SU-DHL-6 (cell line): ENCODE results near the gene RAB11A.

Experiments
- H2AFZ ChIP-seq: fragments of 200-600 bp; sonication (generic); 2 replicates; pipeline ENCODE4 v1.6.1; 2014; ENCODE audit warnings: low read depth, mild to moderate bottlenecking, moderate library complexity, mixed read lengths, antibody characterized with exemption, low read length; ENCODE audit not compliant: severe bottlenecking
- H3F3A ChIP-seq: fragments of 200-600 bp; shearing (Covaris generic); 2 replicates; pipeline ENCODE4 v1.6.0; 2016; ENCODE audit warnings: antibody characterized with exemption, mild to moderate bottlenecking; ENCODE audit not compliant: insufficient read depth
- H3K27ac ChIP-seq: fragments of 200-600 bp; sonication (generic); 2 replicates; pipeline ENCODE4 v1.5.1; 2016; ENCODE audit warnings: low read depth, mild to moderate bottlenecking, low read length, moderate library complexity, mixed read lengths
- H3K27me3 ChIP-seq: fragments of 200-600 bp; sonication (generic), shearing (Covaris generic); 2 replicates; pipeline ENCODE4 v1.6.0; 2014; ENCODE audit warnings: mild to moderate bottlenecking, low read length
- H3K36me3 ChIP-seq: fragments of 200-600 bp; sonication (generic); 2 replicates; pipeline ENCODE4 v1.6.1; 2014; ENCODE audit warnings: mild to moderate bottlenecking, low read length, mixed read lengths
- H3K4me2 ChIP-seq: fragments of 300-600, 200-600 bp; shearing (Covaris generic), sonication (generic); 2 replicates; pipeline ENCODE4 v1.6.0; 2014; ENCODE audit warnings: low read length, low read depth, mild to moderate bottlenecking; ENCODE audit not compliant: poor library complexity, severe bottlenecking
- H3K4me3 ChIP-seq: fragments of 200-600 bp; sonication (generic); 2 replicates; pipeline ENCODE4 v1.5.1; 2014; ENCODE audit warnings: antibody characterized with exemption, low read length, mild to moderate bottlenecking, mixed read lengths; ENCODE audit not compliant: insufficient read depth, poor library complexity, severe bottlenecking
- H3K79me2 ChIP-seq: fragments of 200-600 bp; sonication (generic); 2 replicates; pipeline ENCODE4 v1.6.1; 2014; ENCODE audit warnings: mild to moderate bottlenecking, low read length, moderate library complexity; ENCODE audit not compliant: insufficient read depth
- H3K9ac ChIP-seq: fragments of 200-600 bp; sonication (generic); 2 replicates; pipeline ENCODE4 v1.7.0; 2014; ENCODE audit warnings: mild to moderate bottlenecking, low read length
- H3K9me2 ChIP-seq: fragments of 200-600 bp; sonication (generic); replicated peaks from 2 replicates; pipeline ENCODE4 v1.6.1; 2014; ENCODE audit warnings: low read length; ENCODE audit not compliant: insufficient read depth
- H3K9me3 ChIP-seq: fragments of 200-600 bp; sonication (generic); 2 replicates; pipeline ENCODE4 v1.6.1; 2014; ENCODE audit warnings: low read length, mixed read lengths; ENCODE audit not compliant: insufficient read depth
- H4K20me1 ChIP-seq: fragments of 200-600 bp; sonication (generic); 2 replicates; pipeline ENCODE4 v1.6.1; 2014; ENCODE audit warnings: low read depth, mild to moderate bottlenecking, antibody characterized with exemption, low read length, moderate library complexity, mixed read lengths
- EZH2phosphoT487 ChIP-seq: fragments of 200-600 bp; sonication (generic), shearing (Covaris generic); conservative IDR thresholded peaks from 2 replicates; pipeline ENCODE4 v1.6.1; 2018; ENCODE audit warnings: mild to moderate bottlenecking, antibody characterized with exemption, low read length, moderate library complexity, mixed read lengths
- TF ChIP-seq, protein P1 (sequence below): fragments of 200-600 bp; sonication (generic); IDR thresholded peaks from one replicate; pipeline ENCODE4 v1.5.1; 2017; ENCODE audit warnings: antibody characterized with exemption, mild to moderate bottlenecking, low read length, moderate library complexity; ENCODE audit not compliant: insufficient read depth, poor library complexity, severe bottlenecking

RAB11A gene

DNA sequence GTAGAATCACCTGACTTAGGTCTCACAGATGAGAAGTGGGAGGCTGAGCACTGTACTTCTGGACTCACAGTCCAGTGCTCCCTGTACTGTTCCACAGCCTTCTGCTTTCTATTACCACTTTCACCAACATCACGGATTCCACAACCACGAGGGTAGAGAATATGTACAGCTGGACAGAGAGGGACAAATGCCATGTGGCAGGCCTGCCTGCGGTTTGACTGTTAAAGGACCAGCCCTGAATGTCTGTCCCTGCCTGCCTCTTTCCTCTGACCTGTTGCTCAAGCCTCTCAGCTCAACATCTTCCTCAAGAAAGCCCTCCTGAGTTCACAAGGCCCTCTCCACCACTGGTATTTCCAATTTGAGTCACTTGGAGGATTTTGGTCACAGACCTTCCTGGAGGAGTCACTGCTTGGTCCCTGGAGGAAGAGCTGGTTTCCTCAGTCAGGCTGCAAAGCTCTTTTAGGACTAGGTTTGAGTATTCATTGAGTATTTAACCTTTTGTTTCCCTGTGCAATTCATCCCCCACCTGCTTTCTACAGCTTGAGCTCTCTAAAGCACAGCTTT lies 49.1 kb downstream of the RAB11A start:
- H3K27me3 ChIP-seq: no peaks in the 10 kb centered on the region
- H3K9ac ChIP-seq: no peak overlapping the region
- H4K20me1 ChIP-seq: no peaks in the 10 kb centered on the region
- no peak overlapping the region for H2AFZ ChIP-seq
- TF ChIP-seq, protein P1, sequence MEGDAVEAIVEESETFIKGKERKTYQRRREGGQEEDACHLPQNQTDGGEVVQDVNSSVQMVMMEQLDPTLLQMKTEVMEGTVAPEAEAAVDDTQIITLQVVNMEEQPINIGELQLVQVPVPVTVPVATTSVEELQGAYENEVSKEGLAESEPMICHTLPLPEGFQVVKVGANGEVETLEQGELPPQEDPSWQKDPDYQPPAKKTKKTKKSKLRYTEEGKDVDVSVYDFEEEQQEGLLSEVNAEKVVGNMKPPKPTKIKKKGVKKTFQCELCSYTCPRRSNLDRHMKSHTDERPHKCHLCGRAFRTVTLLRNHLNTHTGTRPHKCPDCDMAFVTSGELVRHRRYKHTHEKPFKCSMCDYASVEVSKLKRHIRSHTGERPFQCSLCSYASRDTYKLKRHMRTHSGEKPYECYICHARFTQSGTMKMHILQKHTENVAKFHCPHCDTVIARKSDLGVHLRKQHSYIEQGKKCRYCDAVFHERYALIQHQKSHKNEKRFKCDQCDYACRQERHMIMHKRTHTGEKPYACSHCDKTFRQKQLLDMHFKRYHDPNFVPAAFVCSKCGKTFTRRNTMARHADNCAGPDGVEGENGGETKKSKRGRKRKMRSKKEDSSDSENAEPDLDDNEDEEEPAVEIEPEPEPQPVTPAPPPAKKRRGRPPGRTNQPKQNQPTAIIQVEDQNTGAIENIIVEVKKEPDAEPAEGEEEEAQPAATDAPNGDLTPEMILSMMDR: no peak
- no peak for TF ChIP-seq EZH2phosphoT487
- H3K27ac ChIP-seq: no peak overlapping the region
- no peaks in the 10 kb centered on the region for H3K79me2 ChIP-seq
- no peaks in the 10 kb centered on the region for H3K9me2 ChIP-seq
- no peaks in the 10 kb centered on the region for H3F3A ChIP-seq
- no peak overlapping the region for H3K4me2 ChIP-seq
- no peaks in the 10 kb centered on the region for H3K9me3 ChIP-seq
- no peak overlapping the region for H3K4me3 ChIP-seq
- H3K36me3 ChIP-seq: no peaks in the 10 kb centered on the region

DNA sequence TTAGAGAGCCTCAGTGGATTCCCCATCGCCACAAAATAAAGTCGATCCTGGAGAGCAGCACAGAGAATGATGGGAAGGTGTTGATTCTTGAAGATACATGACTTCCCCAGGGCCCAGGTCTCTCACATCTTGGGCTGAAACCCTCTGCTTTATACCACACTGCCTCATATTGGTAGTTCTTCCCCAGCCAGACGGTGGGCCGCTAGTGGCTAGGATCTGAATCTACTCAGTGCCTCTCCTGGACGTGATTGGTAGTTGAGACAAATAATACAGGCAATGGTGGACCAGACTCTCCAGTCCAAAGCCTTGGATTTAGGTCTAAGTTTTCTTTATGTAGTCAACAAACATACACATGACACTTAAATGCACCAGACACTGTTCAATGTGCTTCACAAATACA lies 49.7 kb downstream of the RAB11A start:
- H3K36me3 ChIP-seq: no peaks in the 10 kb centered on the region
- H3F3A ChIP-seq: no peaks in the 10 kb centered on the region
- H2AFZ ChIP-seq: no peak overlapping the region
- H3K4me2 ChIP-seq: no peak overlapping the region
- H3K79me2 ChIP-seq: no peaks in the 10 kb centered on the region
- no peak overlapping the region for H3K4me3 ChIP-seq
- TF ChIP-seq, protein P1: no peak
- TF ChIP-seq EZH2phosphoT487: no peak
- H3K27me3 ChIP-seq: no peaks in the 10 kb centered on the region
- H3K9me2 ChIP-seq: no peaks in the 10 kb centered on the region
- no peaks in the 10 kb centered on the region for H4K20me1 ChIP-seq
- no peak overlapping the region for H3K27ac ChIP-seq
- no peaks in the 10 kb centered on the region for H3K9me3 ChIP-seq
- H3K9ac ChIP-seq: no peak overlapping the region

DNA sequence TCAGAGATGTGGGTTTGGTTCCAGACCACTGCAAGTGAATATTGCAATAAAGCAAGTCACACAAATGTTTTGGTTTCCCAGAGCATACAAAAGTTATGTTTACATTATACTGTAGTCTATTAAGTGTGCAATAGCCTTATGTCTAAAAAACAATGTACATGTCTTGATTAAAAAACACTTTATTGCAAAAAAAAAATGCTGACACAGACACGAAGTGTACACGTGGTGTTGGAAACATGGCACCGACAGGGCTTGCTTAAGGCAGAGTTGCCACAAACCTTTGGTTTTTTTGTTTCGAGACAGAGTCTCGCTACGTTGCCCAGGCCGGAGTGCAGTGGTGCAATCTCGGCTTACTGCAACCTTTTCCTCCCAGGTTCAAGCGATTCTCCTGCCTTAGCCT lies 50.1 kb downstream of the RAB11A start:
- Histone ChIP-seq H3K27me3 (no peaks in the 10 kb centered on the region), H3K4me3 (no peak overlapping the region), H3K79me2 (no peaks in the 10 kb centered on the region), H4K20me1 (no peaks in the 10 kb centered on the region), H3K36me3 (no peaks in the 10 kb centered on the region), H3K9ac (no peak overlapping the region), H2AFZ (no peak overlapping the region), H3K9me3 (no peaks in the 10 kb centered on the region), H3F3A (no peaks in the 10 kb centered on the region), H3K27ac (no peak overlapping the region), H3K9me2 (no peaks in the 10 kb centered on the region), H3K4me2 (no peak overlapping the region)
- TF ChIP-seq, protein P1: no peak
- TF ChIP-seq EZH2phosphoT487: no peak
